ENCODE results near the gene RABGAP1. TPM values are rescaled to one million over a fixed set of nuclear protein-coding genes. Genes with fewer than 3 reads are reported as not detected.

Gene RABGAP1
- total RNA-seq, 1 donor from 2014 or later, result 26.5 TPM

- no peaks in the 10 kb centered on the region for H3K9me3 Mint-ChIP-seq
- peaks cover 29% of the 10 kb centered on the region for H3K36me3 Mint-ChIP-seq (ENCODE audit: low read depth)
- intact Hi-C loops (cut with micrococcal nuclease), result no loop called here
- no peak for DNase-seq (ENCODE audit: low spot score)
- H3K27ac Mint-ChIP-seq, result no peak overlapping the region
- no peaks in the 10 kb centered on the region for H3K4me1 Mint-ChIP-seq (ENCODE audit: low read depth)
- no peaks in the 10 kb centered on the region for H3K27me3 Mint-ChIP-seq (ENCODE audit: low read depth)
- no peak overlapping the region for H3K4me3 Mint-ChIP-seq (ENCODE audit: low read depth)
These were observed 146.6 kb downstream of the RABGAP1 start for GRCh38 chr9:123087359-123087888.

- Mint-ChIP-seq H3K27ac (no peak overlapping the region), H3K4me1 (ENCODE audit: low read depth) (no peaks in the 10 kb centered on the region), H3K9me3 (no peaks in the 10 kb centered on the region), H3K27me3 (ENCODE audit: low read depth) (no peaks in the 10 kb centered on the region), H3K4me3 (ENCODE audit: low read depth) (no peak overlapping the region), H3K36me3 (ENCODE audit: low read depth) (peaks cover 28% of the 10 kb centered on the region)
- DNase-seq (ENCODE audit: low spot score), result no peak
- intact Hi-C loops (cut with micrococcal nuclease), result no loop called here
These were observed 148.2 kb downstream of the RABGAP1 start for GRCh38 chr9:123089040-123089439.

- peaks cover 27% of the 10 kb centered on the region for H3K36me3 Mint-ChIP-seq (ENCODE audit: low read depth)
- no peaks in the 10 kb centered on the region for H3K4me1 Mint-ChIP-seq (ENCODE audit: low read depth)
- no peak overlapping the region for H3K27ac Mint-ChIP-seq
- intact Hi-C loops (cut with micrococcal nuclease), result no loop called here
- H3K27me3 Mint-ChIP-seq (ENCODE audit: low read depth), result no peaks in the 10 kb centered on the region
- H3K4me3 Mint-ChIP-seq (ENCODE audit: low read depth), result no peak overlapping the region
- no peak for DNase-seq (ENCODE audit: low spot score)
- no peaks in the 10 kb centered on the region for H3K9me3 Mint-ChIP-seq
These were observed 149.0 kb downstream of the RABGAP1 start for GRCh38 chr9:123089790-123090189.

- H3K4me3 Mint-ChIP-seq (ENCODE audit: low read depth), result no peak overlapping the region
- no peak for DNase-seq (ENCODE audit: low spot score)
- no peaks in the 10 kb centered on the region for H3K4me1 Mint-ChIP-seq (ENCODE audit: low read depth)
- no peaks in the 10 kb centered on the region for H3K27me3 Mint-ChIP-seq (ENCODE audit: low read depth)
- H3K9me3 Mint-ChIP-seq, result no peaks in the 10 kb centered on the region
- peaks cover 28% of the 10 kb centered on the region for H3K36me3 Mint-ChIP-seq (ENCODE audit: low read depth)
- H3K27ac Mint-ChIP-seq, result no peak overlapping the region
- intact Hi-C loops (cut with micrococcal nuclease), result no loop called here
These were observed 149.5 kb downstream of the RABGAP1 start for GRCh38 chr9:123090198-123090896.

GRCh38 chr9:123090956-123091355 lies 150.1 kb downstream of the RABGAP1 start:
- Mint-ChIP-seq H3K4me3 (ENCODE audit: low read depth) (no peak overlapping the region), H3K27me3 (ENCODE audit: low read depth) (no peaks in the 10 kb centered on the region), H3K36me3 (ENCODE audit: low read depth) (peaks cover 31% of the 10 kb centered on the region), H3K9me3 (no peaks in the 10 kb centered on the region), H3K27ac (no peak overlapping the region), H3K4me1 (ENCODE audit: low read depth) (no peaks in the 10 kb centered on the region)
- intact Hi-C loops (cut with micrococcal nuclease), result no loop called here
- no peak for DNase-seq (ENCODE audit: low spot score)

- H3K9me3 Mint-ChIP-seq, result no peaks in the 10 kb centered on the region
- no peaks in the 10 kb centered on the region for H3K27me3 Mint-ChIP-seq (ENCODE audit: low read depth)
- no peak overlapping the region for H3K4me3 Mint-ChIP-seq (ENCODE audit: low read depth)
- intact Hi-C loops (cut with micrococcal nuclease), result no loop called here
- H3K27ac Mint-ChIP-seq, result no peak overlapping the region
- H3K4me1 Mint-ChIP-seq (ENCODE audit: low read depth), result no peaks in the 10 kb centered on the region
- H3K36me3 Mint-ChIP-seq (ENCODE audit: low read depth), result peaks cover 31% of the 10 kb centered on the region
- DNase-seq (ENCODE audit: low spot score), result no peak
These were observed 150.6 kb downstream of the RABGAP1 start for GRCh38 chr9:123091459-123091858.

GRCh38 chr9:123093141-123093540 lies 152.3 kb downstream of the RABGAP1 start:
- no peaks in the 10 kb centered on the region for H3K9me3 Mint-ChIP-seq
- H3K27ac Mint-ChIP-seq, result no peak overlapping the region
- H3K4me3 Mint-ChIP-seq (ENCODE audit: low read depth), result no peak overlapping the region
- H3K36me3 Mint-ChIP-seq (ENCODE audit: low read depth), result peaks cover 38% of the 10 kb centered on the region
- no peaks in the 10 kb centered on the region for H3K27me3 Mint-ChIP-seq (ENCODE audit: low read depth)
- H3K4me1 Mint-ChIP-seq (ENCODE audit: low read depth), result no peaks in the 10 kb centered on the region
- no peak for DNase-seq (ENCODE audit: low spot score)
- intact Hi-C loops (cut with micrococcal nuclease), result no loop called here

- no peaks in the 10 kb centered on the region for H3K9me3 Mint-ChIP-seq
- peaks cover 36% of the 10 kb centered on the region for H3K36me3 Mint-ChIP-seq (ENCODE audit: low read depth)
- no peaks in the 10 kb centered on the region for H3K4me1 Mint-ChIP-seq (ENCODE audit: low read depth)
- H3K4me3 Mint-ChIP-seq (ENCODE audit: low read depth), result no peak overlapping the region
- intact Hi-C loops (cut with micrococcal nuclease), result no loop called here
- DNase-seq (ENCODE audit: low spot score), result no peak
- H3K27me3 Mint-ChIP-seq (ENCODE audit: low read depth), result no peaks in the 10 kb centered on the region
- no peak overlapping the region for H3K27ac Mint-ChIP-seq
These were observed 156.2 kb downstream of the RABGAP1 start for GRCh38 chr9:123096987-123097386.

GRCh38 chr9:123097430-123098095 lies 156.7 kb downstream of the RABGAP1 start:
- intact Hi-C loops (cut with micrococcal nuclease), result no loop called here
- Mint-ChIP-seq H3K9me3 (no peaks in the 10 kb centered on the region), H3K4me3 (ENCODE audit: low read depth) (no peak overlapping the region), H3K27ac (no peak overlapping the region), H3K36me3 (ENCODE audit: low read depth) (peaks cover 36% of the 10 kb centered on the region), H3K4me1 (ENCODE audit: low read depth) (no peaks in the 10 kb centered on the region), H3K27me3 (ENCODE audit: low read depth) (no peaks in the 10 kb centered on the region)
- DNase-seq (ENCODE audit: low spot score), result no peak

GRCh38 chr9:123098096-123098459 lies 157.3 kb downstream of the RABGAP1 start:
- Mint-ChIP-seq H3K4me3 (ENCODE audit: low read depth) (no peak overlapping the region), H3K9me3 (no peaks in the 10 kb centered on the region), H3K36me3 (ENCODE audit: low read depth) (peaks cover 36% of the 10 kb centered on the region), H3K27ac (no peak overlapping the region), H3K4me1 (ENCODE audit: low read depth) (no peaks in the 10 kb centered on the region), H3K27me3 (ENCODE audit: low read depth) (no peaks in the 10 kb centered on the region)
- no peak for DNase-seq (ENCODE audit: low spot score)
- intact Hi-C loops (cut with micrococcal nuclease), result no loop called here

GRCh38 chr9:123099042-123099441 lies 158.2 kb downstream of the RABGAP1 start:
- H3K36me3 Mint-ChIP-seq (ENCODE audit: low read depth), result peaks cover 36% of the 10 kb centered on the region
- H3K27me3 Mint-ChIP-seq (ENCODE audit: low read depth), result no peaks in the 10 kb centered on the region
- H3K4me3 Mint-ChIP-seq (ENCODE audit: low read depth), result no peak overlapping the region
- H3K9me3 Mint-ChIP-seq, result no peaks in the 10 kb centered on the region
- intact Hi-C loops (cut with micrococcal nuclease), result no loop called here
- H3K4me1 Mint-ChIP-seq (ENCODE audit: low read depth), result no peaks in the 10 kb centered on the region
- DNase-seq (ENCODE audit: low spot score), result no peak
- no peak overlapping the region for H3K27ac Mint-ChIP-seq

- H3K9me3 Mint-ChIP-seq, result no peaks in the 10 kb centered on the region
- intact Hi-C loops (cut with micrococcal nuclease), result no loop called here
- no peak overlapping the region for H3K27ac Mint-ChIP-seq
- no peak for DNase-seq (ENCODE audit: low spot score)
- H3K27me3 Mint-ChIP-seq (ENCODE audit: low read depth), result no peaks in the 10 kb centered on the region
- peaks cover 36% of the 10 kb centered on the region for H3K36me3 Mint-ChIP-seq (ENCODE audit: low read depth)
- no peak overlapping the region for H3K4me3 Mint-ChIP-seq (ENCODE audit: low read depth)
- no peaks in the 10 kb centered on the region for H3K4me1 Mint-ChIP-seq (ENCODE audit: low read depth)
These were observed 158.7 kb downstream of the RABGAP1 start for GRCh38 chr9:123099548-123099947.

- no peak for DNase-seq (ENCODE audit: low spot score)
- Mint-ChIP-seq H3K9me3 (no peaks in the 10 kb centered on the region), H3K4me3 (ENCODE audit: low read depth) (no peak overlapping the region), H3K4me1 (ENCODE audit: low read depth) (no peaks in the 10 kb centered on the region), H3K27me3 (ENCODE audit: low read depth) (no peaks in the 10 kb centered on the region), H3K27ac (no peak overlapping the region), H3K36me3 (ENCODE audit: low read depth) (peaks cover 29% of the 10 kb centered on the region)
- intact Hi-C loops (cut with micrococcal nuclease), result loop anchor here (5.0 kb wide), 1 partner anchor 250 kb away; no protein-coding TSS in a partner anchor
These were observed 161.7 kb downstream of the RABGAP1 start for GRCh38 chr9:123102375-123103113.
